H9 (cell line): ENCODE results near the gene CFDP1. TPM values are rescaled to one million over a fixed set of nuclear protein-coding genes. Genes with fewer than 3 reads are reported as not detected.

Source experiments
- DNase-seq: peaks from one replicate; pipeline ENCODE4 v3.0.0-alpha.2; 2017
- H2AFZ ChIP-seq: one replicate; pipeline ENCODE4 v1.6.1; 2013; ENCODE audit warnings: mild to moderate bottlenecking, low read length, control low read depth, moderate library complexity
- H2AK5ac ChIP-seq: 2 replicates; pipeline ENCODE4 v1.6.1; 2013; ENCODE audit warnings: low read length, control low read depth, mixed read lengths; ENCODE audit not compliant: insufficient read length
- H2BK120ac ChIP-seq: one replicate; pipeline ENCODE4 v1.6.1; 2013; ENCODE audit warnings: low read depth, mild to moderate bottlenecking, low read length, control low read depth, inconsistent platforms; ENCODE audit not compliant: poor library complexity, severe bottlenecking
- H2BK12ac ChIP-seq: 2 replicates; pipeline ENCODE4 v1.6.1; 2013; ENCODE audit warnings: low read length, control low read depth, mixed read lengths, low read depth; ENCODE audit not compliant: insufficient read length
- H2BK15ac ChIP-seq: 2 replicates; pipeline ENCODE4 v1.6.1; 2013; ENCODE audit warnings: low read depth, low read length, control low read depth
- H2BK20ac ChIP-seq: one replicate; pipeline ENCODE4 v1.6.1; 2013; ENCODE audit warnings: low read depth, mild to moderate bottlenecking, low read length, control low read depth, inconsistent platforms; ENCODE audit not compliant: poor library complexity, severe bottlenecking
- H2BK5ac ChIP-seq: 2 replicates; pipeline ENCODE4 v1.6.1; 2013; ENCODE audit warnings: low read length, control low read depth, mixed read lengths; ENCODE audit not compliant: insufficient read length
- H3K14ac ChIP-seq: 2 replicates; pipeline ENCODE4 v1.6.1; 2013; ENCODE audit warnings: low read length, control low read depth; ENCODE audit not compliant: insufficient read depth
- H3K18ac ChIP-seq: 2 replicates; pipeline ENCODE4 v1.6.1; 2013; ENCODE audit warnings: low read depth, mild to moderate bottlenecking, mixed read lengths, low read length, control low read depth; ENCODE audit not compliant: insufficient read length
- H3K23ac ChIP-seq: 2 replicates; pipeline ENCODE4 v1.6.1; 2013; ENCODE audit warnings: low read length, control low read depth, mixed read lengths, low read depth; ENCODE audit not compliant: insufficient read length
- H3K23me2 ChIP-seq: 2 replicates; pipeline ENCODE4 v1.6.1; 2013; ENCODE audit warnings: low read depth, mild to moderate bottlenecking, mixed read lengths, low read length, control low read depth; ENCODE audit not compliant: insufficient read length, poor library complexity, severe bottlenecking
- H3K27ac ChIP-seq: 2 replicates; pipeline ENCODE4 v1.5.1; 2013; ENCODE audit warnings: low read length, control low read depth, mixed read lengths, low read depth; ENCODE audit not compliant: insufficient read length
- H3K27me3 ChIP-seq: 2 replicates; pipeline ENCODE4 v1.6.1; 2013; ENCODE audit warnings: low read length, control low read depth, inconsistent platforms; ENCODE audit not compliant: insufficient read depth
- H3K4ac ChIP-seq: 2 replicates; pipeline ENCODE4 v1.6.1; 2013; ENCODE audit warnings: low read depth, mild to moderate bottlenecking, control low read depth, inconsistent platforms, low read length, moderate library complexity
- H3K4me1 ChIP-seq: 2 replicates; pipeline ENCODE4 v1.6.1; 2013; ENCODE audit warnings: low read length, control low read depth, inconsistent platforms; ENCODE audit not compliant: insufficient read depth
- H3K4me2 ChIP-seq: 2 replicates; pipeline ENCODE4 v1.6.1; 2013; ENCODE audit warnings: low read length, control low read depth, mixed read lengths; ENCODE audit not compliant: insufficient read length, insufficient read depth
- H3K56ac ChIP-seq: 2 replicates; pipeline ENCODE4 v1.6.1; 2013; ENCODE audit warnings: low read depth, mild to moderate bottlenecking, mixed read lengths, low read length, control low read depth; ENCODE audit not compliant: insufficient read length
- H3K79me1 ChIP-seq: 2 replicates; pipeline ENCODE4 v1.6.1; 2013; ENCODE audit warnings: low read depth, mild to moderate bottlenecking, moderate library complexity, low read length, control low read depth, inconsistent platforms; ENCODE audit not compliant: insufficient read depth, poor library complexity, severe bottlenecking
- H3K79me2 ChIP-seq: 2 replicates; pipeline ENCODE4 v1.6.1; 2013; ENCODE audit warnings: low read length, control low read depth, inconsistent platforms; ENCODE audit not compliant: insufficient read depth
- H3K9ac ChIP-seq: 2 replicates; pipeline ENCODE4 v1.6.1; 2013; ENCODE audit warnings: low read length, control low read depth, mixed read lengths; ENCODE audit not compliant: insufficient read length; ENCODE audit errors: extremely low read depth
- H3K9me3 ChIP-seq: one replicate; pipeline ENCODE4 v1.6.1; 2013; ENCODE audit warnings: low read depth, low read length, inconsistent platforms; ENCODE audit not compliant: control insufficient read depth
- H3T11ph ChIP-seq: one replicate; pipeline ENCODE4 v1.6.1; 2013; ENCODE audit warnings: mild to moderate bottlenecking, low read length, control low read depth, inconsistent platforms
- H4K20me1 ChIP-seq: one replicate; pipeline ENCODE4 v1.6.1; 2013; ENCODE audit not compliant: control insufficient read depth, insufficient read length, insufficient read depth
- H4K5ac ChIP-seq: 2 replicates; pipeline ENCODE4 v1.6.1; 2013; ENCODE audit warnings: low read depth, mild to moderate bottlenecking, mixed read lengths, low read length, control low read depth; ENCODE audit not compliant: insufficient read length
- H4K8ac ChIP-seq: replicated peaks from 2 replicates; pipeline ENCODE4 v1.6.1; 2013; ENCODE audit warnings: low read length, control low read depth, mixed read lengths, low read depth; ENCODE audit not compliant: insufficient read length
- H4K91ac ChIP-seq: 2 replicates; pipeline ENCODE4 v1.6.1; 2013; ENCODE audit warnings: low read depth, mild to moderate bottlenecking, moderate library complexity, mixed read lengths, low read length, control low read depth; ENCODE audit not compliant: insufficient read length
- H3K27ac Mint-ChIP-seq, 3 experiments: 2 replicates in 2 of 3; 3 replicates in 1 of 3; pipeline ENCODE4 v1.8.0; 2020 to 2021; ENCODE audit warnings: mixed read lengths in 3 of 3, mild to moderate bottlenecking in 1 of 3, moderate library complexity in 1 of 3
- H3K27me3 Mint-ChIP-seq: 2 replicates; pipeline ENCODE4 v1.8.0; 2021; ENCODE audit warnings: low read depth, mild to moderate bottlenecking, moderate library complexity, mixed read lengths
- H3K36me3 Mint-ChIP-seq, 3 experiments: 2 replicates in 2 of 3; 3 replicates in 1 of 3; pipeline ENCODE4 v1.8.0; 2020 to 2021; ENCODE audit warnings: low read depth in 3 of 3, mixed read lengths in 3 of 3; ENCODE audit not compliant: insufficient read depth in 1 of 3
- H3K4me1 Mint-ChIP-seq, 2 experiments: 2 replicates each; pipeline ENCODE4 v1.8.0; 2020; ENCODE audit warnings: mixed read lengths in 2 of 2
- H3K4me3 Mint-ChIP-seq, 2 experiments: 2 replicates in 1 of 2; 3 replicates in 1 of 2; pipeline ENCODE4 v1.8.0; 2020 to 2021; ENCODE audit warnings: mild to moderate bottlenecking in 2 of 2, mixed read lengths in 2 of 2, moderate library complexity in 1 of 2
- H3K9me3 Mint-ChIP-seq, 2 experiments: 2 replicates in 1 of 2; 3 replicates in 1 of 2; pipeline ENCODE4 v1.8.0; 2020; ENCODE audit warnings: mild to moderate bottlenecking in 2 of 2, mixed read lengths in 2 of 2, moderate library complexity in 1 of 2
- CTCF ChIP-seq: fragments of 200-600 bp; sonication (generic); conservative IDR thresholded peaks from 3 replicates; pipeline ENCODE4 v1.8.0; 2021; ENCODE audit warnings: antibody characterized with exemption, mild to moderate bottlenecking
- WGBS: extraction: QIAGEN DNeasy Blood & Tissue Kit; methylation state at CpG from one replicate; pipeline ENCODE4 v1.1.7; 2013; ENCODE audit warnings: missing lambda C conversion rate, low lambda C conversion rate, mixed read lengths; ENCODE audit not compliant: insufficient read length; ENCODE audit errors: extremely low coverage; 5-methylcytosine and 5-hydroxymethylcytosine counted together
- long read RNA-seq: library from polyadenylated mRNA; unstranded; transcript quantifications from one replicate; pipeline ENCODE4 v2.0.0, GENCODE V29; 2020
- total RNA-seq: library from RNA; stranded (reverse); gene quantifications from 2 replicates; pipeline ENCODE4 v1.2.1, GENCODE V29; 2021

Gene CFDP1
- 89.1 and 89.2 TPM in 2 replicates for total RNA-seq
- long read RNA-seq, transcript CFDP1-201 (7 exons, 1,275 nt) = major isoform, 182 of 213 reads
- long read RNA-seq, partial matches to known transcripts = 12 of 213 reads
- long read RNA-seq, other reads (novel, unspliced or antisense) = 19 of 213 reads

DNA sequence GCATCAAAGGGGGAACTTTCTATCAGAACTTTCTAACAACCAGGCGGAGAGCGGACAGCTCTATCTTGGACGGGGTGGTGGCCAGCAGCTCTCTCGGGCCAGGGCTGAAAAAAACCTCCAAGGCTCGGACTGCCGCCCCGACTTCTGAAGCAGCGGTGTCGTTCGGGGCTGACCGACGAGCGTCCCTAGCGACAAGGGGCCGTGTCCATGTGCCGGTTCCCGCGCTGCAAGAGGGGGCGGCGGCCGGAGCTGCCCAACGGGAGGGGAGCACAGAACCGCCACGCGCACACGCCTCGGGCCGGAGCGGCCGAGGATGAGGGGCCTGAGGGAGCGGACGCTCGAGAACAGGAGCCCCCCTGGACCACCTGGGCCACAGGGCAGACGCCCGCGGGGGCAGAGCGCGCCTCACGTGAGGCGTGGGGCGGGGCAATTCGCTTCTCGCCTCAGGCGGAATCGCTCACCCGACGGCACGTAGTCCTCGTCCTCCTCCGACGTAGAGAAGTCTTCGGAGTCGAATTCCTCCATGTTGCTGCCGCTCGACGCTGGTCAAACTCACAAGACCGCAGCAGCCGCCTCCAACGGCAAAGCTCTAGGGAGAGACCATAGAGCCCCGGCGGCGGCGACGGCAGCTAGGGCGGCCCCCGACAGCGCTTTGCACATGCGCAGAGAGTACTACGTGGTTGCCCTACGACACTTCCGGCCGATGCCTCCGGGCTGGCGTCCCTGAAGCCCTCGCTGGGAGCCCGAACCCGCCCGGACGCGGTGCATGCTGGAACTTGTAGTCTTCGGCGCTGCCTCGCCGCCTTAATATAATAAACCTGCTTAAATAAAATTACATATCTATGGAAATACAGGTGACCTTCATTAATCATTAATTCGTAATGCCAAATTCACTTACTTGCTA is at the start of gene CFDP1:
Gene CFDP1, minus strand, starts transcription at position 676 of the 904 bp plus-strand sequence. Its CDS starts 151 bp downstream, at position 525.
- peaks cover 10 to 23% (median 19%) of the 10 kb centered on the region in 3 experiments for H3K36me3 Mint-ChIP-seq

More for the DNA sequence above, at the start of gene CFDP1:
- peak; percentile 95 for DNase-seq
- peak within 1 kb of the TSS; percentile 78 to 98 (median 96) for H3K27ac Mint-ChIP-seq
- H3K27me3 ChIP-seq = no peaks in the 10 kb centered on the region
- H3K4me2 ChIP-seq = peak within 1 kb of the TSS; percentile 100
- peak within 1 kb of the TSS; percentile 69 to 95 for H3K4me3 Mint-ChIP-seq
- H3K56ac ChIP-seq = peak within 1 kb of the TSS; percentile 99
- no peak within 1 kb of the TSS for H3K23ac ChIP-seq
- peak within 1 kb of the TSS; percentile 99 for H3K14ac ChIP-seq
- H2BK120ac ChIP-seq = peak within 1 kb of the TSS; percentile 52
- peaks cover 10% of the 10 kb centered on the region for H3K27me3 Mint-ChIP-seq
- no peak for TF ChIP-seq CTCF
- H3K9ac ChIP-seq = peak within 1 kb of the TSS; percentile 99
- peak within 1 kb of the TSS; percentile 88 for H2BK5ac ChIP-seq
- peaks cover 17 to 18% of the 10 kb centered on the region in 2 experiments for H3K4me1 Mint-ChIP-seq
- peak within 1 kb of the TSS; percentile 96 for H3K18ac ChIP-seq
- H3K4ac ChIP-seq = peak within 1 kb of the TSS; percentile 51; the same call in 1 of the 2 replicates
- H3K4me1 ChIP-seq = no peaks in the 10 kb centered on the region; the same call in 1 of the 2 replicates
- H3K79me1 ChIP-seq = peaks cover 4% of the 10 kb centered on the region
- peaks cover 7% of the 10 kb centered on the region; the same call in 1 of the 2 replicates for H3K79me2 ChIP-seq
- peak within 1 kb of the TSS; percentile 67 for H3T11ph ChIP-seq
- no peaks in the 10 kb centered on the region for H4K20me1 ChIP-seq
- H2BK20ac ChIP-seq = peak within 1 kb of the TSS; percentile 32
- H3K9me3 Mint-ChIP-seq = peaks cover 5 to 7% of the 10 kb centered on the region in 2 experiments; a peak in 4 of 5 replicates
- H3K23me2 ChIP-seq = peaks cover 18% of the 10 kb centered on the region
- H2BK15ac ChIP-seq = no peak within 1 kb of the TSS
- peak within 1 kb of the TSS; percentile 92 for H2BK12ac ChIP-seq
- peak within 1 kb of the TSS; percentile 94 for H2AK5ac ChIP-seq
- WGBS = no CpG with 5 or more reads among the region's 85 CpGs
- peak within 1 kb of the TSS; percentile 79 for H2AFZ ChIP-seq
- H4K8ac ChIP-seq = peak within 1 kb of the TSS; percentile 99
- peak within 1 kb of the TSS; percentile 100 for H4K5ac ChIP-seq
- peak within 1 kb of the TSS; percentile 65 for H4K91ac ChIP-seq
- H3K27ac ChIP-seq = peak within 1 kb of the TSS; percentile 100
- H3K9me3 ChIP-seq = no peaks in the 10 kb centered on the region
